ENCODE data around the gene JARID2.

DNA sequence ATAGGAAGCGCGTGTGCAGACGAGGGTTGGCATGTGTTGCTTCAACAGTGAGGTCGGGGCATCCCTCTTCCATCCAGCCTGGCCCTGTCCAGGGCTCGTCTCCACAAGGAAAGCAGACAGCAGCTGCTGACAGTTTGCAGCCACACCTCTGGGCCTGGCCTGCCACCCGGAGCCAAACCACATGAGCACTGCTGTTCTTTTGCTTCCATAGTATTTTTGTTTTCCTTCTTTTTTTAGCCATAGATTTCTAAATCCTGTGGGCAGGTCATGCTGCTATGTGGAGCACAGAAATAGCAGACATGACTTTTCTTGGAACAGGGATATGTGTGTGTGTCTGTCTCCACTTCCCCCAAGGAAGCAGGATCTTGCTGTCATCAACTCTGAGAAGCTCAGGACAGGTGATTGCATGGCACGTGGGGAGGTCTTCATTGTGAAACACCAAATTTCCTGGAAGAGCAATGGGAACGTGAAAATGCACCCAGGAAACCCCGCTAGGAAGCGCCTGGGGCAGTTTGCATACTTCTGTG, 249.6 kb downstream of the JARID2 start:
- TF ChIP-seq EZH2phosphoT487 (conservative IDR thresholded peaks at IDR 0.05; ENCODE audit: low read length) (no peak), CTCF (IDR thresholded peaks at IDR 0.05; ENCODE audit: insufficient read depth, low read length, poor library complexity, severe bottlenecking) (no peak)

All from SU-DHL-6 (cell line).